Keratinocyte (primary cell): ENCODE data around the gene PANX2. TPM values are rescaled to one million over a fixed set of nuclear protein-coding genes. Genes with fewer than 3 reads are reported as not detected.

ENCODE experiments used
- DNase-seq: peaks from one replicate; pipeline ENCODE4 v3.0.0-alpha.2; 2011; ENCODE audit warnings: low read depth, missing footprints, low spot score
- FAIRE-seq: peaks from 2 replicates; lab custom pipeline; 2011; peaks lifted over from hg19 to GRCh38; lab: Jason Lieb, UNC
- H2AFZ ChIP-seq: 2 replicates; pipeline ENCODE4 v1.6.0; 2012; ENCODE audit warnings: low read length, control low read depth, inconsistent platforms; ENCODE audit not compliant: control insufficient read depth
- H3K27ac ChIP-seq: 2 replicates; pipeline ENCODE4 v1.5.1; 2011; ENCODE audit warnings: low read length; ENCODE audit not compliant: control insufficient read depth, insufficient read depth
- H3K27me3 ChIP-seq: 3 replicates; pipeline ENCODE4 v1.6.0; 2011; ENCODE audit warnings: low read length; ENCODE audit not compliant: control insufficient read depth, insufficient read depth; ENCODE audit errors: extremely low read depth
- H3K36me3 ChIP-seq, 2 experiments: 2 replicates in 1 of 2; 3 replicates in 1 of 2; pipeline ENCODE4 v1.5.1; 2011; ENCODE audit warnings: low read length in 2 of 2, mild to moderate bottlenecking in 1 of 2; ENCODE audit not compliant: control insufficient read depth in 2 of 2, insufficient read depth in 2 of 2; ENCODE audit errors: extremely low read depth in 1 of 2
- H3K4me1 ChIP-seq: 3 replicates; pipeline ENCODE4 v1.5.1; 2011; ENCODE audit warnings: low read length; ENCODE audit not compliant: control insufficient read depth, insufficient read depth; ENCODE audit errors: extremely low read depth
- H3K4me2 ChIP-seq: 3 replicates; pipeline ENCODE4 v1.6.0; 2011; ENCODE audit warnings: low read depth, low read length; ENCODE audit not compliant: control insufficient read depth, insufficient read depth; ENCODE audit errors: extremely low read depth
- H3K4me3 ChIP-seq, 3 experiments: fragments of 200-600 bp in 1 of 3; sonication (generic) in 1 of 3; 2 replicates in 2 of 3; 3 replicates in 1 of 3; pipeline ENCODE4 v1.5.1; 2011 to 2016; ENCODE audit warnings: low read length in 3 of 3, mild to moderate bottlenecking in 3 of 3, control low read depth in 2 of 3, inconsistent platforms in 1 of 3, low read depth in 1 of 3, mixed read lengths in 1 of 3, mixed run types in 1 of 3, moderate library complexity in 1 of 3; ENCODE audit not compliant: control insufficient read depth in 2 of 3, insufficient read depth in 2 of 3; ENCODE audit errors: extremely low read depth in 1 of 3
- H3K79me2 ChIP-seq: 2 replicates; pipeline ENCODE4 v1.6.0; 2012; ENCODE audit warnings: low read length; ENCODE audit not compliant: control insufficient read depth, insufficient read depth
- H3K9ac ChIP-seq: 3 replicates; pipeline ENCODE4 v1.6.0; 2011; ENCODE audit warnings: low read length; ENCODE audit not compliant: control insufficient read depth, insufficient read depth; ENCODE audit errors: extremely low read depth
- H3K9me1 ChIP-seq: 3 replicates; pipeline ENCODE4 v1.6.0; 2011; ENCODE audit warnings: low read length; ENCODE audit not compliant: control insufficient read depth, insufficient read depth; ENCODE audit errors: extremely low read depth
- H3K9me3 ChIP-seq: 2 replicates; pipeline ENCODE4 v1.5.1; 2012; ENCODE audit warnings: low read depth, low read length; ENCODE audit not compliant: control insufficient read depth
- H4K20me1 ChIP-seq: 3 replicates; pipeline ENCODE4 v1.6.0; 2011; ENCODE audit warnings: low read length; ENCODE audit not compliant: control insufficient read depth, insufficient read depth; ENCODE audit errors: extremely low read depth
- CTCF ChIP-seq, 3 experiments: IDR thresholded peaks in 1 of 3; conservative IDR thresholded peaks in 1 of 3; optimal IDR thresholded peaks in 1 of 3; 2 replicates in 2 of 3; 3 replicates in 1 of 3; pipeline versions ENCODE3 to v1.5.1; 2011; ENCODE audit warnings: low read length in 3 of 3, mild to moderate bottlenecking in 3 of 3, moderate library complexity in 2 of 3, control low read depth in 1 of 3, inconsistent platforms in 1 of 3; ENCODE audit not compliant: insufficient read depth in 2 of 3; ENCODE audit errors: extremely low read depth in 1 of 3
- EZH2 ChIP-seq: IDR thresholded peaks from one replicate; pipeline ENCODE4 v1.6.1; 2012; ENCODE audit warnings: inconsistent platforms, mild to moderate bottlenecking, low read length, moderate library complexity
- dilution Hi-C: fragments of 300-500 bp; cut with MboI; formaldehyde crosslinking; loops from one replicate; pipeline ENCODE4 v1.7.0; 2020; ENCODE audit warnings: low sequenced_read_pairs; ENCODE audit not compliant: extremely low pct_ligation_motif_present
- polyA plus RNA-seq, 5 experiments: library from polyadenylated mRNA; depleted of rRNA in 3 of 5; stranded (reverse) in 3 of 5; stranded (forward) in 1 of 5; unstranded in 1 of 5; fragments of >200 nt; gene quantifications; 1 replicate in 1 of 5; 2 replicates in 3 of 5; 3 replicates in 1 of 5; pipeline versions ENCODE4 v1.2.1 to v1.2.3, GENCODE V29; 2011 to 2012; ENCODE audit warnings: missing spikeins in 2 of 5, low read depth in 1 of 5, low replicate concordance in 1 of 5

Gene PANX2
- polyA plus RNA-seq, 1 donor (not counting 4 experiments of a cell fraction or from before 2014, with no cell fraction given) = 0.22 TPM

DNA sequence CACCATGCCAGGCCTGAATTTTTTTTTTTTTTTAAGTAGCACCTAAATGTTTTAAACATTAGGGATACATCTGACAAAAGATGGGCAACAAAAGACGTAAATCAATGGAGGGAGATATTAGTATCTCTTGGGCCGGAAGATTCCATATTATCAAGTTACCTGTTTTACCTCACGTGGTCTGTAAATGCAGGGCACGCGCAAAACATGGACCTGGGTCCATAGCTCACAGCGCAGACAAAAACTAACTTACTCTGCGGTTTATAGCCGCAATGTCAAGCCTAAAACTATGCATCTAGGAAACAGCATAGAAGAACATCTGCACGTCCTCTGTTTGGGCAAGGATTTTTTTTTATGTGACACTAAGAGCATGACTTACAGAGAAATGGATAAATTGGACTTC, 31.5 kb upstream of the PANX2 start:
- DNase-seq (no peak), FAIRE-seq (no peak)
- no peaks in the 10 kb centered on the region for H3K9me3 ChIP-seq
- no peaks in the 10 kb centered on the region for H3K36me3 ChIP-seq
- H3K27me3 ChIP-seq = peaks cover 5% of the 10 kb centered on the region
- no peaks in the 10 kb centered on the region for H3K4me1 ChIP-seq
- H3K4me3 ChIP-seq = no peak overlapping the region
- TF ChIP-seq CTCF (optimal IDR thresholded peaks at IDR 0.05 in 1 of 3, IDR thresholded peaks at IDR 0.05 in 1 of 3, conservative IDR thresholded peaks at IDR 0.05 in 1 of 3; ENCODE audit: extremely low read depth in 1 of 3, insufficient read depth in 2 of 3, low read length in 3 of 3) = no peak
- TF ChIP-seq EZH2 = no peak
- no peak overlapping the region for H3K9ac ChIP-seq
- H4K20me1 ChIP-seq = no peaks in the 10 kb centered on the region
- H3K79me2 ChIP-seq = no peaks in the 10 kb centered on the region
- H3K9me1 ChIP-seq = no peaks in the 10 kb centered on the region
- no peak overlapping the region for H3K4me2 ChIP-seq
- dilution Hi-C loops = no loop called here
- H3K27ac ChIP-seq = no peak overlapping the region
- H2AFZ ChIP-seq = no peak overlapping the region

GRCh38 chr22:50139843-50140415, 30.6 kb upstream of the PANX2 start:
- Histone ChIP-seq H3K9me3 (no peaks in the 10 kb centered on the region), H3K27me3 (peaks cover 5% of the 10 kb centered on the region), H3K4me1 (no peaks in the 10 kb centered on the region), H3K4me3 (no peak overlapping the region), H3K79me2 (no peaks in the 10 kb centered on the region), H4K20me1 (no peaks in the 10 kb centered on the region), H3K27ac (no peak overlapping the region), H3K4me2 (no peak overlapping the region), H2AFZ (no peak overlapping the region), H3K36me3 (no peaks in the 10 kb centered on the region), H3K9me1 (no peaks in the 10 kb centered on the region), H3K9ac (no peak overlapping the region)
- dilution Hi-C loops = no loop called here
- no peak for FAIRE-seq
- DNase-seq = no peak
- TF ChIP-seq CTCF (optimal IDR thresholded peaks at IDR 0.05 in 1 of 3, IDR thresholded peaks at IDR 0.05 in 1 of 3, conservative IDR thresholded peaks at IDR 0.05 in 1 of 3; ENCODE audit: extremely low read depth in 1 of 3, insufficient read depth in 2 of 3, low read length in 3 of 3) (no peak), EZH2 (no peak)
